ENCODE results near the gene AK6. TPM values are rescaled to one million over a fixed set of nuclear protein-coding genes. Genes with fewer than 3 reads are reported as not detected.
A peak's percentile ranks its signal among the peaks of the same experiment; 100 is the strongest.

AK6 gene
- total and polyA plus RNA-seq, 9 of the 15 experiments (the other 6 are each of a cell fraction or from before 2014, with no cell fraction given), result 84.6 to 669 (median 143) TPM

DNA sequence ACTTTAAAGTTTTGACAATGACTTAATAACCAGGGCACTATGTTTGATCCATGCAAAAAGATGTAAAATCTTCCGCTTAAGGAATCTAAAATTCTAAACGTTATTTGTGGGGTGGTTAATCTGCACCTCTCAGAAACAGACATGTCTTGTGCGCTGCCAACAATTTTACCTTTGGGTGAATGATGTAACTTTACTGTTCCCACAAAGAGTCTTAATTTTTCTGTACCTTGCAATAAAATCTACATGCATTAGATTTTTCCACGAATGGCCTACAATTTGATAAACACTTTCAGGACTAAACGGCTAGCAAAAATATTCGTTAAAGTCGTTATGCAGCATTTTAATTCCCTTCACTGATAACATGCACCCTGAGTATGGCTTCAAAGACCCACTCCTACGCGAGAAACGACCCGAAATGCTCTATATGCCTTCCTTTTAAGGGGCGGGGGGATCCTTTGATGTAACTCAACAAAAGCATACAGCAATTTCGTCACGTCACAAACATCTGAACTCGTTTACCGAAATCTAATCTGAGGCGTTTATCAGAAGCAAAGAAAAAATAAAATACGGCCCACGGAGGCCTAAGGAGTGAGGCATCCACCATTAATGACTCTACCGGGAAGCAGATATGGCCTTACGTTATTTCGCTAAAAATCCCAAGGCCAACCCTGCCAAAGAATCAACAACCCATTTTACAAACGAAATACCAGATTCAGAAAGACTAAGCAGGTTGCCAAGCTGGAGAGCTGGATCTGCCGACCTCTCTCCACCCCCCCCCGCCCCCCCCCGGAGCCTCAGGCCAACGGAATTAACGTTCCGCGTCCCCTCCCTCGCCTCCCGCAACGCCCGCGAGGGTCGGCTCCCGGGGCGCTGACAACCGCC, 621 bp downstream of the AK6 start (continued):
- TF ChIP-seq, protein P1, sequence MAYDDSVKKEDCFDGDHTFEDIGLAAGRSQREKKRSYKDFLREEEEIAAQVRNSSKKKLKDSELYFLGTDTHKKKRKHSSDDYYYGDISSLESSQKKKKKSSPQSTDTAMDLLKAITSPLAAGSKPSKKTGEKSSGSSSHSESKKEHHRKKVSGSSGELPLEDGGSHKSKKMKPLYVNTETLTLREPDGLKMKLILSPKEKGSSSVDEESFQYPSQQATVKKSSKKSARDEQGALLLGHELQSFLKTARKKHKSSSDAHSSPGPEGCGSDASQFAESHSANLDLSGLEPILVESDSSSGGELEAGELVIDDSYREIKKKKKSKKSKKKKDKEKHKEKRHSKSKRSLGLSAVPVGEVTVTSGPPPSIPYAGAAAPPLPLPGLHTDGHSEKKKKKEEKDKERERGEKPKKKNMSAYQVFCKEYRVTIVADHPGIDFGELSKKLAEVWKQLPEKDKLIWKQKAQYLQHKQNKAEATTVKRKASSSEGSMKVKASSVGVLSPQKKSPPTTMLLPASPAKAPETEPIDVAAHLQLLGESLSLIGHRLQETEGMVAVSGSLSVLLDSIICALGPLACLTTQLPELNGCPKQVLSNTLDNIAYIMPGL (CRISPR knock-in tag; IDR thresholded peaks at IDR 0.05), result no peak
- TF ChIP-seq, protein P2, sequence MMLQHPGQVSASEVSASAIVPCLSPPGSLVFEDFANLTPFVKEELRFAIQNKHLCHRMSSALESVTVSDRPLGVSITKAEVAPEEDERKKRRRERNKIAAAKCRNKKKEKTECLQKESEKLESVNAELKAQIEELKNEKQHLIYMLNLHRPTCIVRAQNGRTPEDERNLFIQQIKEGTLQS (IDR thresholded peaks at IDR 0.05), result peak; percentile 63
- TF ChIP-seq, protein P2 (CRISPR knock-in tag; conservative IDR thresholded peaks at IDR 0.05), result no peak
- TF ChIP-seq MBD1 (CRISPR knock-in tag; IDR thresholded peaks at IDR 0.05), result no peak
- no peak for TF ChIP-seq POLR3G (IDR thresholded peaks at IDR 0.05; ENCODE audit: extremely low read depth, insufficient read length, insufficient replicate concordance)
- TF ChIP-seq ZNF830 (CRISPR knock-in tag; IDR thresholded peaks at IDR 0.05), result no peak
- TF ChIP-seq ATF6 (CRISPR knock-in tag; IDR thresholded peaks at IDR 0.05), result 0 out of 2 replicates have a peak, but pooled peaks have one; percentile 50
- 0 out of 2 replicates have a peak, but pooled peaks have one; percentile 16 for TF ChIP-seq SMARCC2 (IDR thresholded peaks at IDR 0.05; ENCODE audit: low read depth)
- TF ChIP-seq YY1 (IDR thresholded peaks at IDR 0.05; ENCODE audit: borderline replicate concordance in 1 of 3, control insufficient read depth in 1 of 3, extremely low read depth in 1 of 3, insufficient read depth in 3 of 3, insufficient read length in 1 of 3, insufficient replicate concordance in 2 of 3, low read depth in 1 of 3, low read length in 2 of 3), result peak in 1 of 3 experiments; percentile 42
- TF ChIP-seq ZNF449 (CRISPR knock-in tag; IDR thresholded peaks at IDR 0.05), result no peak
- TF ChIP-seq PHB2 (IDR thresholded peaks at IDR 0.05; ENCODE audit: low read depth), result no peak
- no peak for TF ChIP-seq EWSR1 (IDR thresholded peaks at IDR 0.05; ENCODE audit: borderline replicate concordance, low read depth, partially characterized antibody)
- no peak for TF ChIP-seq TCF7L2 (IDR thresholded peaks at IDR 0.05; ENCODE audit: low read depth, low read length)
- TF ChIP-seq CEBPG (CRISPR knock-in tag; IDR thresholded peaks at IDR 0.05), result peak; percentile 24; the same call in 1 of the 2 replicates
- TF ChIP-seq CEBPG (tag; conservative IDR thresholded peaks at IDR 0.05 in 1 of 2, IDR thresholded peaks at IDR 0.05 in 1 of 2), result peak in 1 of 2 experiments; percentile 52; a peak in 1 of 4 replicates

Data from K562 (cell line).